Hepatocyte (in vitro differentiated cells): ENCODE measurements around the gene RPS6KA1. TPM values are rescaled to one million over a fixed set of nuclear protein-coding genes. Genes with fewer than 3 reads are reported as not detected.

Source experiments
- DNase-seq: peaks from one replicate; pipeline ENCODE4 v3.0.0-alpha.2; 2016; ENCODE audit warnings: low spot score
- H2AFZ ChIP-seq: fragments of 200-600 bp; sonication (generic); 2 replicates; pipeline ENCODE4 v1.6.0; 2016; ENCODE audit warnings: antibody characterized with exemption, mild to moderate bottlenecking
- H3K27ac ChIP-seq: fragments of 200-600 bp; sonication (generic); 2 replicates; pipeline ENCODE4 v1.5.1; 2016; ENCODE audit warnings: mild to moderate bottlenecking
- H3K27me3 ChIP-seq: fragments of 200-600 bp; sonication (generic); 2 replicates; pipeline ENCODE4 v1.6.1; 2016
- H3K36me3 ChIP-seq: fragments of 200-600 bp; sonication (generic); replicated peaks from 2 replicates; pipeline ENCODE4 v1.5.1; 2016; ENCODE audit warnings: low read depth; ENCODE audit not compliant: insufficient read depth
- H3K4me1 ChIP-seq: fragments of 200-600 bp; sonication (generic); 2 replicates; pipeline ENCODE4 v1.5.1; 2016; ENCODE audit warnings: mild to moderate bottlenecking, moderate library complexity; ENCODE audit not compliant: insufficient read depth
- H3K4me2 ChIP-seq: fragments of 200-600 bp; sonication (generic); 2 replicates; pipeline ENCODE4 v1.6.0; 2016
- H3K4me3 ChIP-seq: fragments of 200-600 bp; sonication (generic); 2 replicates; pipeline ENCODE4 v1.5.1; 2016; ENCODE audit warnings: mild to moderate bottlenecking
- H3K79me2 ChIP-seq: fragments of 200-600 bp; sonication (generic); 2 replicates; pipeline ENCODE4 v1.6.0; 2017; ENCODE audit warnings: mild to moderate bottlenecking
- H3K9me2 ChIP-seq: fragments of 200-600 bp; sonication (generic); replicated peaks from 2 replicates; pipeline ENCODE4 v1.6.0; 2017; ENCODE audit warnings: mild to moderate bottlenecking; ENCODE audit not compliant: insufficient read depth
- H3K9me3 ChIP-seq: fragments of 200-600 bp; sonication (generic); 2 replicates; pipeline ENCODE4 v1.5.1; 2016; ENCODE audit warnings: low read depth, mild to moderate bottlenecking
- H4K20me1 ChIP-seq: fragments of 200-600 bp; sonication (generic); 2 replicates; pipeline ENCODE4 v1.6.0; 2016; ENCODE audit warnings: mild to moderate bottlenecking; ENCODE audit not compliant: insufficient read depth, poor library complexity, severe bottlenecking
- EZH2 ChIP-seq: fragments of 200-600 bp; sonication (generic); IDR thresholded peaks from 2 replicates; pipeline ENCODE4 v1.6.1; 2016; ENCODE audit warnings: antibody characterized with exemption, mild to moderate bottlenecking, borderline replicate concordance
- EZH2phosphoT487 ChIP-seq: fragments of 200-600 bp; sonication (generic); IDR thresholded peaks from one replicate; pipeline ENCODE4 v1.6.1; 2018; ENCODE audit warnings: antibody characterized with exemption, mild to moderate bottlenecking, low read depth, moderate library complexity; ENCODE audit not compliant: unreplicated experiment, severe bottlenecking
- WGBS: methylation state at CpG from one replicate; pipeline ENCODE4 v1.1.6; 2016; ENCODE audit warnings: low lambda C conversion rate; ENCODE audit errors: missing lambda C conversion rate; 5-methylcytosine and 5-hydroxymethylcytosine counted together
- polyA plus RNA-seq: library from polyadenylated mRNA; unstranded; fragments of >200 nt; fragmentation: Nextera tagmentation; extraction: Ambion mirVana; gene quantifications from 2 replicates; pipeline ENCODE4 v1.2.1, GENCODE V29; 2016
- total RNA-seq: library from RNA; depleted of rRNA; stranded (reverse); fragments of >200 nt; gene quantifications from 2 replicates; pipeline ENCODE4 v1.2.3, GENCODE V29; 2014
- TF ChIP-seq, protein P1 (sequence below): fragments of 200-600 bp; sonication (generic); IDR thresholded peaks from 2 replicates; pipeline ENCODE4 v1.5.1; 2016; ENCODE audit warnings: antibody characterized with exemption, mild to moderate bottlenecking; ENCODE audit not compliant: poor library complexity

RPS6KA1 gene
- total and polyA plus RNA-seq, 2 experiments from 2014 or later: 30.2 to 30.6 TPM

DNA sequence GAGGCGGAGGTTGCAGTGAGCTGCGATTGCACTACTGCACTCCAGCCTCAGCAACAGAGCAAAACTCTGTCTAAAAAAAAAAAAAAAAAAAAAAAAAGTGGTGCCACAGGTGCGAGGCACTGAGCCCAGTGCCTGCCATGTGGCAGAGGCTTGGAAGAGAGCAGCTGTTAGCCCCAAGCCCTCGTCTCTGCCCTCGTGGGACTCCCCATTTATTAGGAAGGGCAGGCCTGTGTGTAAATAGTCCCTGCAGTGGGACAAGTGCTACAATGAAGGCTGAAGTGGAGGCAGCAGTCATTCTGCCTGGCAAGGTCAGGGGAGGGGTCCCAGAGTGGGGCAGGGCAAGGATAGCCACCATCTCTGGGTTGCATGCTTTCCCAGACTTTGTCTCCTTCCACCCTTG lies 6.5 kb downstream of the RPS6KA1 start:
- H3K79me2 ChIP-seq: peaks cover 31% of the 10 kb centered on the region
- WGBS: 87% methylated on average over 5 of the region's 5 CpGs

DNA sequence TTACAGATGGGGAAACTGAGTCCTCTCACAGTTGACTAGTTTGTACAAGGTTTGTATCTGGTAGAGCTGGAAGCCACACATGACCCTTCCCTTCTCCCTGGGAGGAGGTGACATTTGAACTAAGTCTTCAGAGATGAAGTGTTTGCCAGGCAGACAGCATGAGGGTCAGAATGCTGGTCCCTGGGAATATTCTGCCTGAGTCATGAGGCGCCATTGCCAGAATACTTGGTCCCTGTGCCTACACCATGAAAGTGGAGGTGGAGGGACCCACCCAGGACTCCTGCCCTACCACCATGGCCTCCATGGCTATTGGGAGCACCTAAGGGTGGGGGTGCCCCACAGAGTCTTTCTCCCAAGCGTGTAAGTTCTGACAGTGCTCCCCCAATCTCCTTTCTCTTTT lies 7.0 kb downstream of the RPS6KA1 start:
- Histone ChIP-seq H2AFZ (no peak overlapping the region), H3K9me3 (no peaks in the 10 kb centered on the region), H3K79me2 (peaks cover 31% of the 10 kb centered on the region), H3K4me1 (peaks cover 13% of the 10 kb centered on the region), H3K4me2 (no peak overlapping the region), H3K9me2 (no peaks in the 10 kb centered on the region), H3K27me3 (no peaks in the 10 kb centered on the region), H3K36me3 (no peaks in the 10 kb centered on the region), H3K27ac (no peak overlapping the region), H4K20me1 (peaks cover 4% of the 10 kb centered on the region), H3K4me3 (no peak overlapping the region)
- DNase-seq: no peak
- WGBS: 94% methylated on average over 2 of the region's 2 CpGs
- TF ChIP-seq, protein P1, sequence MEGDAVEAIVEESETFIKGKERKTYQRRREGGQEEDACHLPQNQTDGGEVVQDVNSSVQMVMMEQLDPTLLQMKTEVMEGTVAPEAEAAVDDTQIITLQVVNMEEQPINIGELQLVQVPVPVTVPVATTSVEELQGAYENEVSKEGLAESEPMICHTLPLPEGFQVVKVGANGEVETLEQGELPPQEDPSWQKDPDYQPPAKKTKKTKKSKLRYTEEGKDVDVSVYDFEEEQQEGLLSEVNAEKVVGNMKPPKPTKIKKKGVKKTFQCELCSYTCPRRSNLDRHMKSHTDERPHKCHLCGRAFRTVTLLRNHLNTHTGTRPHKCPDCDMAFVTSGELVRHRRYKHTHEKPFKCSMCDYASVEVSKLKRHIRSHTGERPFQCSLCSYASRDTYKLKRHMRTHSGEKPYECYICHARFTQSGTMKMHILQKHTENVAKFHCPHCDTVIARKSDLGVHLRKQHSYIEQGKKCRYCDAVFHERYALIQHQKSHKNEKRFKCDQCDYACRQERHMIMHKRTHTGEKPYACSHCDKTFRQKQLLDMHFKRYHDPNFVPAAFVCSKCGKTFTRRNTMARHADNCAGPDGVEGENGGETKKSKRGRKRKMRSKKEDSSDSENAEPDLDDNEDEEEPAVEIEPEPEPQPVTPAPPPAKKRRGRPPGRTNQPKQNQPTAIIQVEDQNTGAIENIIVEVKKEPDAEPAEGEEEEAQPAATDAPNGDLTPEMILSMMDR: no peak
- TF ChIP-seq EZH2 (no peak), EZH2phosphoT487 (no peak)

More for the DNA sequence above, 6.5 kb downstream of the RPS6KA1 start:
- H3K4me2 ChIP-seq: no peak overlapping the region
- H3K27ac ChIP-seq: no peak overlapping the region
- TF ChIP-seq, protein P1: no peak
- TF ChIP-seq EZH2 (no peak), EZH2phosphoT487 (no peak)
- H3K4me3 ChIP-seq: no peak overlapping the region
- H3K27me3 ChIP-seq: no peaks in the 10 kb centered on the region
- H3K9me2 ChIP-seq: no peaks in the 10 kb centered on the region
- no peaks in the 10 kb centered on the region for H3K9me3 ChIP-seq
- no peak for DNase-seq
- no peaks in the 10 kb centered on the region for H3K36me3 ChIP-seq
- no peak overlapping the region for H2AFZ ChIP-seq
- peaks cover 4% of the 10 kb centered on the region for H4K20me1 ChIP-seq
- H3K4me1 ChIP-seq: peaks cover 15% of the 10 kb centered on the region

DNA sequence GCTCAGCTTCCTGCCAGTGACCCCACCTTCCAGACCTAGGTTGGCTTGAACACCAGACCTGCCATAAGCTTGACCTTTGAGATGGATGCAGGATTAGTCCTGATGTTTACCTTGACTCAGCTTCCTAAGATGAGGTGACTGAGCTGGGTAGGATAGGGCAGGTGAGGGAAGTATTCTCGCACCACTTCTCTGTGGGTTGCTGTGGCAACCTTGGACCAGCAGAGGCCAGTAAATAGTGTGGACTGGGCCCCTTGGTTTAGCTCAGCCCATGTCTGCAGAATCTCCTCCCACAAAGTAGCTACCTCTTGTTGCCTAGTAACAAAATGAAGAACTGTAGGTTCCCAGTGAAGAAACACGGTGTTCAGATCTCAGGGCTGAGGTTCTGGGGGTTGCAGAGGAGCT lies 8.4 kb downstream of the RPS6KA1 start:
- TF ChIP-seq EZH2phosphoT487 (no peak), EZH2 (no peak)
- TF ChIP-seq, protein P1: no peak
- Histone ChIP-seq H4K20me1 (peaks cover 4% of the 10 kb centered on the region), H3K4me1 (peaks cover 11% of the 10 kb centered on the region), H3K9me2 (no peaks in the 10 kb centered on the region), H2AFZ (no peak overlapping the region), H3K9me3 (no peaks in the 10 kb centered on the region), H3K4me2 (no peak overlapping the region), H3K27ac (no peak overlapping the region), H3K27me3 (no peaks in the 10 kb centered on the region), H3K4me3 (no peak overlapping the region), H3K36me3 (no peaks in the 10 kb centered on the region), H3K79me2 (peaks cover 20% of the 10 kb centered on the region)
- WGBS: 61% methylated on average over 2 of the region's 2 CpGs
- DNase-seq: peak; percentile 74
